ENCODE results near the gene PDZK1IP1. TPM values are rescaled to one million over a fixed set of nuclear protein-coding genes. Genes with fewer than 3 reads are reported as not detected.

Gene PDZK1IP1
- total RNA-seq = not detected in 2 replicates

- Mint-ChIP-seq H3K36me3 (ENCODE audit: low read depth) (no peaks in the 10 kb centered on the region), H3K27me3 (ENCODE audit: low read depth) (peaks cover 4% of the 10 kb centered on the region), H3K9me3 (no peaks in the 10 kb centered on the region), H3K4me3 (ENCODE audit: low read depth) (no peak within 1 kb of the TSS), H3K27ac (no peak within 1 kb of the TSS), H3K4me1 (ENCODE audit: low read depth) (no peaks in the 10 kb centered on the region)
- no peak for DNase-seq (ENCODE audit: low spot score)
- intact Hi-C loops (cut with micrococcal nuclease) = no loop called here
Measured at GRCh38 chr1:47189844-47190508, at the start of gene PDZK1IP1. TSS of gene PDZK1IP1 (minus strand) at chr1:47190036. CDS start at chr1:47189932, 104 bp downstream.

GRCh38 chr1:47238935-47239592, 49.2 kb upstream of the PDZK1IP1 start:
- H3K4me1 Mint-ChIP-seq (ENCODE audit: low read depth) = peaks cover 32% of the 10 kb centered on the region
- peak overlapping the region; percentile 35 for H3K4me3 Mint-ChIP-seq (ENCODE audit: low read depth)
- H3K36me3 Mint-ChIP-seq (ENCODE audit: low read depth) = no peaks in the 10 kb centered on the region
- H3K9me3 Mint-ChIP-seq = no peaks in the 10 kb centered on the region
- H3K27ac Mint-ChIP-seq = peak overlapping the region; percentile 46
- no peak for DNase-seq (ENCODE audit: low spot score)
- peaks cover 33% of the 10 kb centered on the region for H3K27me3 Mint-ChIP-seq (ENCODE audit: low read depth)
- intact Hi-C loops (cut with micrococcal nuclease) = loop anchor here (2.0 kb wide), 1 partner anchor 50 kb away; no protein-coding TSS in a partner anchor

GRCh38 chr1:47235806-47236205, 46.0 kb upstream of the PDZK1IP1 start:
- Mint-ChIP-seq H3K9me3 (no peaks in the 10 kb centered on the region), H3K27me3 (ENCODE audit: low read depth) (peaks cover 47% of the 10 kb centered on the region), H3K36me3 (ENCODE audit: low read depth) (no peaks in the 10 kb centered on the region), H3K4me1 (ENCODE audit: low read depth) (peaks cover 44% of the 10 kb centered on the region), H3K4me3 (ENCODE audit: low read depth) (no peak overlapping the region), H3K27ac (no peak overlapping the region)
- DNase-seq (ENCODE audit: low spot score) = no peak
- intact Hi-C loops (cut with micrococcal nuclease) = no loop called here

- DNase-seq (ENCODE audit: low spot score) = no peak
- H3K27ac Mint-ChIP-seq = no peak overlapping the region
- H3K27me3 Mint-ChIP-seq (ENCODE audit: low read depth) = peaks cover 52% of the 10 kb centered on the region
- intact Hi-C loops (cut with micrococcal nuclease) = no loop called here
- H3K4me1 Mint-ChIP-seq (ENCODE audit: low read depth) = peaks cover 45% of the 10 kb centered on the region
- H3K9me3 Mint-ChIP-seq = no peaks in the 10 kb centered on the region
- H3K36me3 Mint-ChIP-seq (ENCODE audit: low read depth) = no peaks in the 10 kb centered on the region
- H3K4me3 Mint-ChIP-seq (ENCODE audit: low read depth) = no peak overlapping the region
Measured at GRCh38 chr1:47235241-47235681, 45.4 kb upstream of the PDZK1IP1 start.

- Mint-ChIP-seq H3K4me1 (ENCODE audit: low read depth) (peaks cover 40% of the 10 kb centered on the region), H3K9me3 (no peaks in the 10 kb centered on the region), H3K27me3 (ENCODE audit: low read depth) (peaks cover 69% of the 10 kb centered on the region), H3K36me3 (ENCODE audit: low read depth) (no peaks in the 10 kb centered on the region), H3K4me3 (ENCODE audit: low read depth) (no peak overlapping the region), H3K27ac (no peak overlapping the region)
- no peak for DNase-seq (ENCODE audit: low spot score)
- intact Hi-C loops (cut with micrococcal nuclease) = loop anchor here (5.0 kb wide), 1 partner anchor 741 kb away; no protein-coding TSS in a partner anchor
Measured at GRCh38 chr1:47233186-47233585, 43.4 kb upstream of the PDZK1IP1 start.

GRCh38 chr1:47232187-47232874, 42.5 kb upstream of the PDZK1IP1 start, which contains the start of gene TAL1:
TSS of gene TAL1 (minus strand) at chr1:47232225. CDS start at chr1:47225888, 6,337 bp downstream.
- intact Hi-C loops (cut with micrococcal nuclease) = loop anchor here (5.0 kb wide), 1 partner anchor 740 kb away; no protein-coding TSS in a partner anchor
- H3K27ac Mint-ChIP-seq = peak within 1 kb of the TSS; percentile 29
- H3K4me3 Mint-ChIP-seq (ENCODE audit: low read depth) = peak within 1 kb of the TSS; percentile 81
- no peak for DNase-seq (ENCODE audit: low spot score)
- no peaks in the 10 kb centered on the region for H3K9me3 Mint-ChIP-seq
- no peaks in the 10 kb centered on the region for H3K36me3 Mint-ChIP-seq (ENCODE audit: low read depth)
- peaks cover 31% of the 10 kb centered on the region for H3K4me1 Mint-ChIP-seq (ENCODE audit: low read depth)
- H3K27me3 Mint-ChIP-seq (ENCODE audit: low read depth) = peaks cover 77% of the 10 kb centered on the region

- Mint-ChIP-seq H3K4me1 (ENCODE audit: low read depth) (peaks cover 29% of the 10 kb centered on the region), H3K9me3 (no peaks in the 10 kb centered on the region), H3K4me3 (ENCODE audit: low read depth) (peak overlapping the region; percentile 81), H3K27ac (peak overlapping the region; percentile 29), H3K36me3 (ENCODE audit: low read depth) (no peaks in the 10 kb centered on the region), H3K27me3 (ENCODE audit: low read depth) (peaks cover 82% of the 10 kb centered on the region)
- peak; percentile 27 for DNase-seq (ENCODE audit: low spot score)
- intact Hi-C loops (cut with micrococcal nuclease) = loop anchor here (2.0 to 5.0 kb wide), 3 partner anchors 205 to 739 kb away; no protein-coding TSS in a partner anchor
Measured at GRCh38 chr1:47231301-47232186, 41.7 kb upstream of the PDZK1IP1 start.

GRCh38 chr1:47230692-47231300, 41.0 kb upstream of the PDZK1IP1 start:
- Mint-ChIP-seq H3K27me3 (ENCODE audit: low read depth) (peaks cover 82% of the 10 kb centered on the region), H3K27ac (no peak overlapping the region), H3K4me1 (ENCODE audit: low read depth) (peaks cover 30% of the 10 kb centered on the region), H3K4me3 (ENCODE audit: low read depth) (no peak overlapping the region), H3K9me3 (no peaks in the 10 kb centered on the region), H3K36me3 (ENCODE audit: low read depth) (no peaks in the 10 kb centered on the region)
- intact Hi-C loops (cut with micrococcal nuclease) = loop anchor here (2.0 to 5.0 kb wide), 3 partner anchors 206 to 738 kb away; no protein-coding TSS in a partner anchor
- DNase-seq (ENCODE audit: low spot score) = no peak

GRCh38 chr1:47229886-47230691, 40.3 kb upstream of the PDZK1IP1 start:
- Mint-ChIP-seq H3K27ac (no peak overlapping the region), H3K4me3 (ENCODE audit: low read depth) (no peak overlapping the region), H3K9me3 (no peaks in the 10 kb centered on the region), H3K4me1 (ENCODE audit: low read depth) (peaks cover 30% of the 10 kb centered on the region), H3K36me3 (ENCODE audit: low read depth) (no peaks in the 10 kb centered on the region), H3K27me3 (ENCODE audit: low read depth) (peaks cover 83% of the 10 kb centered on the region)
- no peak for DNase-seq (ENCODE audit: low spot score)
- intact Hi-C loops (cut with micrococcal nuclease) = loop anchor here (2.0 to 5.0 kb wide), 4 partner anchors 207 to 738 kb away; no protein-coding TSS in a partner anchor

- H3K4me3 Mint-ChIP-seq (ENCODE audit: low read depth) = no peak overlapping the region
- H3K27ac Mint-ChIP-seq = no peak overlapping the region
- peaks cover 78% of the 10 kb centered on the region for H3K27me3 Mint-ChIP-seq (ENCODE audit: low read depth)
Measured at GRCh38 chr1:47229031-47229885, 39.4 kb upstream of the PDZK1IP1 start.

More at GRCh38 chr1:47229031-47229885, 39.4 kb upstream of the PDZK1IP1 start:
- Mint-ChIP-seq H3K36me3 (ENCODE audit: low read depth) (no peaks in the 10 kb centered on the region), H3K9me3 (no peaks in the 10 kb centered on the region), H3K4me1 (ENCODE audit: low read depth) (peaks cover 30% of the 10 kb centered on the region)
- intact Hi-C loops (cut with micrococcal nuclease) = loop anchor here (5.0 kb wide), 1 partner anchor 483 kb away; no protein-coding TSS in a partner anchor
- no peak for DNase-seq (ENCODE audit: low spot score)

All from activated T-helper 2 cell treated with anti-CD3 and anti-CD28 coated beads, Interferon-gamma antibody, Interleukin-2, Interleukin-4, amounts not matched to agents 10 μg/mL and 5 μg/mL and 100 μg/mL, durations not matched to agents 14 hours and 24 hours and 36 hours (primary cell).